Endothelial cell of umbilical vein (primary cell): ENCODE data around the gene NRROS. TPM values are rescaled to one million over a fixed set of nuclear protein-coding genes. Genes with fewer than 3 reads are reported as not detected.

ENCODE experiments used
- BruUV-seq: library from RNA; stranded (reverse); fragments of 400-500 nt; replicated peaks from 2 replicates; lab custom pipeline; 2021; lab: Mats Ljungman, UMichigan
- CTCF ChIA-PET: fragments of 300-600, 350-600 bp; sonication (Branson Sonifier 250); formaldehyde crosslinking; loops from one replicate; lab custom pipeline; 2021; ENCODE audit warnings: antibody characterized with exemption, inconsistent platforms; lab: Charles Lee
- POLR2A ChIA-PET: fragments of 300-600, 350-600 bp; sonication (Branson Sonifier 250); formaldehyde crosslinking; loops from one replicate; lab custom pipeline; 2021; ENCODE audit warnings: antibody characterized with exemption, inconsistent platforms; lab: Charles Lee
- DNase-seq: peaks from one replicate; pipeline ENCODE4 v3.0.0-alpha.2; 2011; ENCODE audit warnings: low read depth, low spot score
- FAIRE-seq: peaks from 2 replicates; lab custom pipeline; 2011; peaks lifted over from hg19 to GRCh38; lab: Jason Lieb, UNC
- H2AFZ ChIP-seq: 2 replicates; pipeline ENCODE4 v1.6.0; 2012; ENCODE audit warnings: low read depth, low read length, control low read depth, inconsistent platforms
- H3K27ac ChIP-seq: 2 replicates; pipeline ENCODE4 v1.5.1; 2011; ENCODE audit warnings: low read depth, mild to moderate bottlenecking, control low read depth, low read length, moderate library complexity; ENCODE audit not compliant: insufficient read depth
- H3K27me3 ChIP-seq, 2 experiments: 2 replicates each; pipeline versions ENCODE4 v1.6.0 to v1.6.1; 2011; ENCODE audit warnings: low read length in 2 of 2, mixed read lengths in 1 of 2; ENCODE audit not compliant: control insufficient read depth in 2 of 2, insufficient read depth in 2 of 2
- H3K36me3 ChIP-seq, 2 experiments: 2 replicates in 1 of 2; 3 replicates in 1 of 2; pipeline ENCODE4 v1.5.1; 2011; ENCODE audit warnings: low read length in 2 of 2, mild to moderate bottlenecking in 1 of 2, moderate library complexity in 1 of 2; ENCODE audit not compliant: control insufficient read depth in 2 of 2, insufficient read depth in 2 of 2; ENCODE audit errors: extremely low read depth in 1 of 2
- H3K4me1 ChIP-seq: 3 replicates; pipeline ENCODE4 v1.5.1; 2011; ENCODE audit warnings: mild to moderate bottlenecking, low read length; ENCODE audit not compliant: control insufficient read depth, insufficient read depth; ENCODE audit errors: extremely low read depth
- H3K4me2 ChIP-seq: 2 replicates; pipeline ENCODE4 v1.6.1; 2011; ENCODE audit warnings: low read length, control low read depth, mixed read lengths; ENCODE audit not compliant: insufficient read depth
- H3K4me3 ChIP-seq, 3 experiments: fragments of 200-600 bp in 1 of 3; sonication (generic), shearing (Covaris generic) in 1 of 3; replicated peaks in 1 of 3; 2 replicates each; pipeline ENCODE4 v1.5.1; 2011 to 2016; ENCODE audit warnings: control low read depth in 3 of 3, low read length in 3 of 3, mild to moderate bottlenecking in 2 of 3, inconsistent platforms in 1 of 3, low read depth in 1 of 3, moderate library complexity in 1 of 3; ENCODE audit not compliant: insufficient read depth in 1 of 3
- H3K79me2 ChIP-seq: 2 replicates; pipeline ENCODE4 v1.6.0; 2012; ENCODE audit warnings: low read length, inconsistent platforms; ENCODE audit not compliant: control insufficient read depth, insufficient read depth
- H3K9ac ChIP-seq: replicated peaks from 2 replicates; pipeline ENCODE3; 2011; ENCODE audit warnings: low read length, control low read depth; ENCODE audit not compliant: insufficient read depth; ENCODE audit errors: extremely low read depth
- H3K9me1 ChIP-seq: replicated peaks from 3 replicates; pipeline ENCODE4 v1.6.0; 2011; ENCODE audit warnings: mild to moderate bottlenecking, low read length; ENCODE audit not compliant: control insufficient read depth, insufficient read depth; ENCODE audit errors: extremely low read depth
- H3K9me3 ChIP-seq: replicated peaks from 2 replicates; pipeline ENCODE4 v1.5.1; 2012; ENCODE audit warnings: low read length, inconsistent platforms; ENCODE audit not compliant: control insufficient read depth, insufficient read depth
- H4K20me1 ChIP-seq: replicated peaks from 2 replicates; pipeline ENCODE3; 2011; ENCODE audit warnings: mild to moderate bottlenecking, low read length; ENCODE audit not compliant: control insufficient read depth, insufficient read depth; ENCODE audit errors: extremely low read depth
- EZH2 ChIP-seq: IDR thresholded peaks from 2 replicates; pipeline ENCODE4 v1.6.1; 2012; ENCODE audit warnings: borderline replicate concordance, low read depth, mild to moderate bottlenecking, moderate library complexity, low read length, inconsistent platforms; ENCODE audit not compliant: severe bottlenecking
- FOS ChIP-seq: IDR thresholded peaks from 2 replicates; pipeline ENCODE4 v1.6.1; 2011; ENCODE audit warnings: mild to moderate bottlenecking, low read length, moderate library complexity, borderline replicate concordance; ENCODE audit not compliant: insufficient read depth
- GATA2 ChIP-seq: IDR thresholded peaks from 2 replicates; pipeline ENCODE4 v1.7.0; 2011; ENCODE audit warnings: low read depth, mild to moderate bottlenecking, moderate library complexity, mixed read lengths, low read length; ENCODE audit not compliant: insufficient read length, insufficient read depth
- JUN ChIP-seq: IDR thresholded peaks from 2 replicates; pipeline ENCODE4 v1.6.1; 2011; ENCODE audit warnings: borderline replicate concordance, low read depth; ENCODE audit not compliant: insufficient read length, insufficient read depth
- MYC ChIP-seq: IDR thresholded peaks from one replicate; pipeline ENCODE4 v1.6.1; 2011; ENCODE audit warnings: mild to moderate bottlenecking, low read depth, low read length
- POLR2A ChIP-seq: IDR thresholded peaks from 2 replicates; pipeline ENCODE4 v1.6.1; 2012; ENCODE audit warnings: low read depth, mild to moderate bottlenecking, control low read depth, low read length
- POLR2AphosphoS5 ChIP-seq: IDR thresholded peaks from 2 replicates; pipeline ENCODE4 v1.6.1; 2012; ENCODE audit warnings: low read depth, mild to moderate bottlenecking, control low read depth, low read length, moderate library complexity; ENCODE audit not compliant: insufficient read depth
- dilution Hi-C: fragments of 300-500 bp; cut with MboI; formaldehyde crosslinking; loops from one replicate; pipeline ENCODE4 v1.15.0; 2019; ENCODE audit warnings: low sequenced_read_pairs; ENCODE audit not compliant: extremely low pct_ligation_motif_present
- intact Hi-C: fragments of 100-400 bp; cut with micrococcal nuclease; formaldehyde crosslinking; loops from one replicate; pipeline ENCODE4 v1.10.0; 2022
- polyA plus RNA-seq, 4 experiments: library from polyadenylated mRNA; depleted of rRNA in 3 of 4; stranded (reverse) in 3 of 4; unstranded in 1 of 4; fragments of >200 nt; gene quantifications; 2 replicates each; pipeline versions ENCODE4 v1.2.1 to v1.2.3, GENCODE V29; 2011 to 2012; ENCODE audit warnings: missing spikeins in 1 of 4
- total RNA-seq: library from RNA; stranded (reverse); gene quantifications from 2 replicates; pipeline ENCODE4 v1.2.3, GENCODE V29; 2021
- TF ChIP-seq, protein P1 (sequence below): IDR thresholded peaks from 2 replicates; pipeline ENCODE4 v1.6.1; 2011; ENCODE audit not compliant: insufficient read depth, insufficient read length
- TF ChIP-seq, protein P2 (sequence below), 2 donors: IDR thresholded peaks; 1 replicate in 1 of 2; 2 replicates in 1 of 2; pipeline ENCODE4 v1.5.1; 2011; ENCODE audit warnings: low read length in 2 of 2, mild to moderate bottlenecking in 2 of 2, moderate library complexity in 2 of 2, control low read depth in 1 of 2, inconsistent platforms in 1 of 2, low read depth in 1 of 2; ENCODE audit not compliant: insufficient read depth in 1 of 2; ENCODE audit errors: extremely low read depth in 1 of 2

Gene NRROS
- total and polyA plus RNA-seq, 2 donors (not counting 3 experiments of a cell fraction or from before 2014, with no cell fraction given) = 8.1 to 15.6 TPM

DNA sequence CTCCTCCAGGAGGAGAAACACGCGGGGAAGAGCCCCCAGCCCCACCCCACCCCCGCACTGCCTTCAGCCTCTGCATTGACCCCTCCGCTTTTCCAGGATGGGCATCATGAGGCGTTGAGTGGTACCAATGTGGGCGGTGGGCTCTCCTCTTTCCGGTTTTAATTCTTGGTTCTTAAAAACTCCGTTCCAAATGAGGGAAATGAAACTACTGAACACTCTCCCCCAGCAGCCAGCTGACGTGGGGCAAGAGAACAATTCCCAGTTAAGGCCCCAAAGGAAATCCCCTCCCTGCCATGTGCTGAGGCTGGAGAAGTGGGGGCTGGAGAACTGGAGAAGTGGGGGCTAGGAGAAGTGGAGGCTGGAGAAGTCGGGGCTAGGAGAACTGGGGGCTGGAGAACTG, 5.3 kb upstream of the NRROS start:
- BruUV-seq = no TSS peak

More for the DNA sequence above, 5.3 kb upstream of the NRROS start:
- peaks cover 0 to 3% of the 10 kb centered on the region in 2 experiments for H3K27me3 ChIP-seq
- H3K79me2 ChIP-seq = no peaks in the 10 kb centered on the region
- DNase-seq (no peak), FAIRE-seq (no peak)
- TF ChIP-seq GATA2 = no peak
- TF ChIP-seq, protein P1, sequence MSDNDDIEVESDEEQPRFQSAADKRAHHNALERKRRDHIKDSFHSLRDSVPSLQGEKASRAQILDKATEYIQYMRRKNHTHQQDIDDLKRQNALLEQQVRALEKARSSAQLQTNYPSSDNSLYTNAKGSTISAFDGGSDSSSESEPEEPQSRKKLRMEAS = no peak
- no peak for TF ChIP-seq JUN
- no peak for TF ChIP-seq EZH2
- no peak for TF ChIP-seq FOS
- no peak for TF ChIP-seq MYC
- TF ChIP-seq, protein P2, sequence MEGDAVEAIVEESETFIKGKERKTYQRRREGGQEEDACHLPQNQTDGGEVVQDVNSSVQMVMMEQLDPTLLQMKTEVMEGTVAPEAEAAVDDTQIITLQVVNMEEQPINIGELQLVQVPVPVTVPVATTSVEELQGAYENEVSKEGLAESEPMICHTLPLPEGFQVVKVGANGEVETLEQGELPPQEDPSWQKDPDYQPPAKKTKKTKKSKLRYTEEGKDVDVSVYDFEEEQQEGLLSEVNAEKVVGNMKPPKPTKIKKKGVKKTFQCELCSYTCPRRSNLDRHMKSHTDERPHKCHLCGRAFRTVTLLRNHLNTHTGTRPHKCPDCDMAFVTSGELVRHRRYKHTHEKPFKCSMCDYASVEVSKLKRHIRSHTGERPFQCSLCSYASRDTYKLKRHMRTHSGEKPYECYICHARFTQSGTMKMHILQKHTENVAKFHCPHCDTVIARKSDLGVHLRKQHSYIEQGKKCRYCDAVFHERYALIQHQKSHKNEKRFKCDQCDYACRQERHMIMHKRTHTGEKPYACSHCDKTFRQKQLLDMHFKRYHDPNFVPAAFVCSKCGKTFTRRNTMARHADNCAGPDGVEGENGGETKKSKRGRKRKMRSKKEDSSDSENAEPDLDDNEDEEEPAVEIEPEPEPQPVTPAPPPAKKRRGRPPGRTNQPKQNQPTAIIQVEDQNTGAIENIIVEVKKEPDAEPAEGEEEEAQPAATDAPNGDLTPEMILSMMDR (IDR thresholded peaks at IDR 0.05; ENCODE audit: extremely low read depth in 1 of 2, insufficient read depth in 1 of 2, low read depth in 1 of 2, low read length in 2 of 2) = no peak
- no peak for TF ChIP-seq POLR2AphosphoS5
- TF ChIP-seq POLR2A = no peak
- no peaks in the 10 kb centered on the region for H3K9me3 ChIP-seq
- H3K27ac ChIP-seq = no peak overlapping the region
- intact Hi-C loops = no loop called here
- CTCF ChIA-PET = interaction anchor here (1.3 to 5.3 kb wide), 2 partner anchors 25 kb away, joined by 4 to 52 read pairs; no protein-coding TSS in a partner anchor
- no peaks in the 10 kb centered on the region for H3K36me3 ChIP-seq
- H4K20me1 ChIP-seq = no peaks in the 10 kb centered on the region
- dilution Hi-C loops = no loop called here
- H3K4me3 ChIP-seq = no peak overlapping the region
- no peak overlapping the region for H3K4me2 ChIP-seq
- POLR2A ChIA-PET = no interaction called here
- no peaks in the 10 kb centered on the region for H3K9me1 ChIP-seq
- H2AFZ ChIP-seq = no peak overlapping the region
- no peak overlapping the region for H3K9ac ChIP-seq
- peaks cover 6% of the 10 kb centered on the region for H3K4me1 ChIP-seq
